ENCODE results near the gene NDE1.

GRCh38 chr16:15725641-15726240 is 75.7 kb downstream of the NDE1 start:
- TF ChIP-seq RAD21 (IDR thresholded peaks at IDR 0.05; ENCODE audit: low read depth) = no peak
- no peak for TF ChIP-seq EP300 (IDR thresholded peaks at IDR 0.05; ENCODE audit: borderline replicate concordance)
- no peak for TF ChIP-seq FOXM1 (IDR thresholded peaks at IDR 0.05; ENCODE audit: borderline replicate concordance, low read depth)
- no peak for TF ChIP-seq EGR1 (IDR thresholded peaks at IDR 0.05)
- TF ChIP-seq REST (IDR thresholded peaks at IDR 0.05; ENCODE audit: low read depth) = no peak
- TF ChIP-seq NFIC (IDR thresholded peaks at IDR 0.05) = no peak
- TF ChIP-seq TAF1 (IDR thresholded peaks at IDR 0.05; ENCODE audit: low read depth) = no peak
- TF ChIP-seq TCF12 (IDR thresholded peaks at IDR 0.05; ENCODE audit: low read depth) = no peak
